IPS DF 4.7 (cell line): ENCODE measurements around the gene GPR82.
"Not testable (repeated sequence)": the region's sequence is repeated elsewhere in the genome, so short reads cannot be mapped to it uniquely, and the experiment has no call there.

ENCODE experiments used
- DNase-seq: peaks from one replicate; pipeline ENCODE4 v3.0.0-alpha.2; 2013; ENCODE audit warnings: low spot score; ENCODE audit errors: extremely low read depth

The GPR82 gene, protein sequence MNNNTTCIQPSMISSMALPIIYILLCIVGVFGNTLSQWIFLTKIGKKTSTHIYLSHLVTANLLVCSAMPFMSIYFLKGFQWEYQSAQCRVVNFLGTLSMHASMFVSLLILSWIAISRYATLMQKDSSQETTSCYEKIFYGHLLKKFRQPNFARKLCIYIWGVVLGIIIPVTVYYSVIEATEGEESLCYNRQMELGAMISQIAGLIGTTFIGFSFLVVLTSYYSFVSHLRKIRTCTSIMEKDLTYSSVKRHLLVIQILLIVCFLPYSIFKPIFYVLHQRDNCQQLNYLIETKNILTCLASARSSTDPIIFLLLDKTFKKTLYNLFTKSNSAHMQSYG

DNA sequence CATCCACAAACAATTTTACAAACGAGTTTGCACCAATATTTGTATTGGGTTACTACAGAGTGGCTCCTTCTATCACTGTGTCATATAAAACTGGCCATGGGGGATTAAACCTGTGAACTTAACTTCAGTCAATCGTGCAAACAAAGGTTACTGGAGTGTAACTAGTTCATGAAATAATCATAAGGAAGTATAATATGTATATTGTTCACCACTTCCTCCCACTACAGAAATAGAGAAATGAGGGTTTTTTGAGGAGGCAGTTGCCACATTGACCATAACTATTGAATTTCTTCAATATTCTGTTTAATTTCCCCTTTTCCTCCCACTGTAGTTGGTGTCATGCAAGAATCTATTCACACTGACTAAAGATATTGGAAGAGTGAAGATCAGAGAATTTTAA lies at the start of gene GPR82:
GPR82 (plus strand) TSS at position 356 of the 400 bp plus-strand sequence. CDS start 2,846 bp downstream, outside the sequence.
- no peak for DNase-seq

DNA sequence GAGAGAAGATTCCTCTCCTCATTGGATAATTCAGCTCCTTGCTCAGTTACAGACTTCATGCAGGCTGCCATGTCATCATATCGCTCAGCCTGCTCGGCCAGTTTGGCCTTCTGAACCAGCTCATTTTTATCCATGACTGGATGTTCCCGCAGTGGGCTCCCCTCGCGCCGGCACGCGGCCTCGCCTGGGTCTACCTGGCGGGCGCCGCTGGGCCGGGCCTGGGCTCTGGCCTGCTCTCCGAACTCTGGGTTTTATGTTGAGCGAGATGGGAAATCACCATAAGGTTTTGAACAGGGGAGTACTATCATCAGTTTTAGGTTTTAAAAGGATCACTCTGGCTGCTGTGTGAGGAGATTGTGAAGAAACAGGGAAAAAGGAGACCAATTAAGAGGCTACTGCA lies 47.6 kb upstream of the GPR82 start:
- DNase-seq: not testable (repeated sequence)

DNA sequence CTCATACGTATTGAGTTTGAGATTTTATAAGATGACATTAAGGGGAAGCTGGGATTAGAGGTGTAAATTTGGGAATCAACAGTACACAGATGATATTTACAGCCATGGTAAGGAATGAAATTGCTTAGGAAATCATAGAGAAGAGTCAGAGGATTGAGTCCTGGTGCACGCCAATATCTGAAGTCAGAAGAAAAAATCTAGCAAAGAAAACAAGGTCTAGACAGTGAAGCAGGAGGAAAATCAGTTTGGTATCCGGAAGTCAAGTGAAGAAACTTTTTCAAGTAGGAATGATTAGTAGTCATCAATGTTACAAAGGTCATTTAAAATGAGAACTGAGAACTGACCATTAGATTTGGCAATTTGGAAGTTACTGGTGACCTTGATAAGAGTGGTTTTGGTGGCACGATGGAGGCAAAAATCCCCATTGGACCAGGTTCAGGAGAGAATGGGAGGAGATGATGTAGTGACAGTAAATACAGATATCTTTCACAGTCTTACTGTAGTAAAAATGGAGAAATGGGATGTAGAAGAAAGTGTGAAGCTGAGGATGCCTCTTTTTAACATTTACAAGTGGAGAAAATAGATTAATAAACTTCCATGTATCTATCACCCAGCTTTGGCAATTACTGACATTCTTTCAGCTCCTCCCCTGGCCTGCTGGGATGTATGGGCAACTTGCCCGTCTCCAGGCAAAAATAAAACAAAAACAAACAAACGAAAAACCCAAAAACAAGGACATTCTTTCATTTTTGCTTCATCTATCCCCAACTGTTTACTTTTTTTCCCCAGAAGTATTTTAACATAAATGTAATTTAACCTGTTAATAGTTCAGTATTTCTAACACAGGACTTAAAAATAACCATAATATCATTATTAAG lies 46.6 kb upstream of the GPR82 start:
- no peak for DNase-seq

DNA sequence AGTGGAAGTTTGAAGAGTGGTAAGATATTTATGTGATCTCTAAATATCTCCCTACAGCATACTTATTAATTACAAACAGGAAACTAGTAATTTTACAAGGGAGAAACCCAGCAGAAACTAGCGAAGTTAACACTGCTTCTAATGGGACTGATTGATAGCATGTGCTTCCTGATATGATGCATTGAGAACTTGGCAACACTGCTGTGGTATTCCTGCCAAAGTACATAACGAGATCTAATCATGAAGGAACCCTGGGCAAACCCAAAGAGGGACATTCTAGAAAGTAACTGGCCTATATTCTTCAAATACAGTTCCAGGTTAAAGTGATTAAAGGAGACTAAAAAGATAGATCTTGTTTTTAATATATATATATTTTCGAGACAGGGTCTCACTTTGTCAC lies 39.8 kb upstream of the GPR82 start:
- DNase-seq: no peak

DNA sequence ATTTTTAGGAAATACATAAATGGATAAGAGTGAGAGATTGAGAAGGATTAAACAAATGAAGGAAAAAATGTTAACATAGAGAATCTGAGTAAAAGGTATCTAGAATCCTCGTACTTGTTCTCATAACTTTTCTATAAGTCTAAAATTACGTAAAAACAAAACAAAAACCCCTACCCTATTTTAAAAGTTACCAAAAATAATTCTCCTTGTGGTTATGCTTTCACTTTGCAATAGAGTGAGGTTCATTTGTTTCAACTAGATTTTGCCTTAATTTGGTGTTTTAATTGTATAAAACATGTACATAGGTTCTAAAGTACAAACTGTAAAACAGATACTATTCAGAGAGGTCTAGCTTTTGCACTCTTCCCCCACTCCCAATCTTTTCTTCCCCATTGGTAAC lies 39.0 kb upstream of the GPR82 start:
- DNase-seq: no peak

DNA sequence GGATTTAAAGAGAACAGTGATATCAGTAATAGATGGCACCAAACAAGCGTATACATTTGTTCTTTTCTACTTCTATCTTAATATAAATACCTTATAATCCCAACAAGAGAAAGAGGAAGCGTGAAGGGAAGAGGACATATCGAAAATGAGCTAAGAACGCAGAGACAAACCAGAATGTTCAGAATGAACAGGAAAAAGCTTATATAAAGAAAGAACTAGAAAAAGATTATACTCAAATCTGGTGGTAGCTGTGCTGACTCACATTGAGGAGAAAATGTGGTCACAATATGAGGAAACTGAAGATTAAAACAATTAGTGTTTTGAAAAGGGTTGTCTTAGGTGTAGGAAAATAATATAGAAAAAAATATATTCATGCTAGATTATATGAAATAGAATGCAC lies 37.2 kb upstream of the GPR82 start:
- no peak for DNase-seq

DNA sequence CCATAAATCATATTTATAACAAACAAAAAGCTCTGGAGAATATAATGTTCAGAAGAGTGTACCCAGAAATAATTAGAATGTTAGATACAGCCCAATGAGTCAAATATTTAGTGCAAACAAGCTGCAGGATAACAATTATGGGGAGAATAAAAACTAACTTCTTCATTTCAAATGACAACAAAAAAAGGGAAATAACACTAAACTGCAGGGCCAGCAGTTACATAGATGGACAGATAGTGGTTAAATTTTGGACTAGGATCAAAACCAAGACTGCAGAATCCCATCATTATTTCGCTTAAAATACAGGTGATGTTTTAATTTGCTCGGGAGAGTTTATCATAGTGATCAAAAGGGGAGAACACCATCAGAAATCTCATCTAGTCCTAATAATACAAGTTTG lies 35.8 kb upstream of the GPR82 start:
- no peak for DNase-seq

DNA sequence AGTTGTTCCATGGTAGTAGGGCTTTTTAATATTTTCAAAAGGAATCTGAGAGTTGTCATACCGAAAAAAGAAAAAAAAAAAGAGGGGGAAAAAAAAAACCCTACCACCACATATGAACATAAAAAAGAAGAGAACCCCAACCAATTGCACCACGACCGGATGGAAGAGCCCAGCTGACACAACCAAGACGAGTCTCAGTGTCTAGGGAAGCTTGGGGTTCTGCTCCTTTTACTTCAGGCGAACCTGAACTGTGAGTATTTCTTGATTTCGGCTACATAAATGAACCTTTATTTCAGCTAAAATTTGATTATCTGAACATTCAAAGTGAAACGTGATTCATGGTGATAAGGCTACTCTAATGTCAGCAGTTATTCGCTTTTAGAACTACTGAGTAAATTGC lies 35.1 kb upstream of the GPR82 start, which contains the start of gene GPR34:
GPR34 (plus strand) TSS at position 139 of the 400 bp plus-strand sequence. CDS start 6,661 bp downstream, outside the sequence.
- DNase-seq: no peak

DNA sequence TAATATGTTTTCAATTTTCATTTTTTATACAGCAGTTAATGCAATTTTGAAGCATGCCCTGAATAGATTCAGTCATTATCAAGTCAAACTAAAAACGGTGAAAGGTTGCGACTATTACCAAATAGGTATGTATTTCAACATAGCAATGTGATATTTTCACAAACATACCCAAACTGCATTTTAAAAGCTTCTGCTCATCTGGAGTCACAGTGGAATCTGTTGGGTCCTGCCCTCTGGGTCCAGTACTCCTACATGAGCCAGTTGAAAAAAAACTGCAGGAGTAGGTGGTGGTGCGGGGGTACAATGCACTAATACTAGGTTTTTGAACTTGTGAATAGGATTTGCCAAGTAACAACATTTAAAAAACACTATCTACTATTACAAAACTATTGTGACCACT lies 34.3 kb upstream of the GPR82 start:
- DNase-seq: no peak

DNA sequence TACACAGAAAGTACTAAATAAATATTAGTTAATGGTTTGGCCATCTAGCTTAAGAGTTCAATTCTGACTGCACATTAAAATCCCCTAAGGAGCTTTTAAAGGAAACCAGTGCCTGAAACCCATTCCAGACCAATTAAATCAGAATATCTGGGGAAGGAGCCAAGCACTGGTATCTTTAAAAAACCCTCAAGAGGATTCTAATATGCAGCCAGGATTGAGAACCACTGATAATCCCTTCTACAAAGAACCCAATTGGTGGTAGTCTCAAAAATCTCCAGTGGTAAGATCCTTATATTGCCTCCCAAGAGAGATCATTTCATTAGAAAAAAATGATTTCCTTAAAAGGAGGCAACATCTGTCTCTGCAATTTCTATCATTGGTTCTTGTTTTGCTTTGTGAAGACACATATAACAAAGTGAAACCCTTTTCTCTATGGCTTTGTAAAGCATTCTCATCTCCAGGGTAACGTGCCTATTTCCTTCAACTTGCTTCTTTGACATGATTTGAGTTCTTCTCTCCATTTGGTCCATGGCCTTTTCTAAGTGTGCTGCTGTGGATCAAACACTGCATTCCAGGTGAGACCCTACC lies 31.7 kb upstream of the GPR82 start:
- DNase-seq: no peak

DNA sequence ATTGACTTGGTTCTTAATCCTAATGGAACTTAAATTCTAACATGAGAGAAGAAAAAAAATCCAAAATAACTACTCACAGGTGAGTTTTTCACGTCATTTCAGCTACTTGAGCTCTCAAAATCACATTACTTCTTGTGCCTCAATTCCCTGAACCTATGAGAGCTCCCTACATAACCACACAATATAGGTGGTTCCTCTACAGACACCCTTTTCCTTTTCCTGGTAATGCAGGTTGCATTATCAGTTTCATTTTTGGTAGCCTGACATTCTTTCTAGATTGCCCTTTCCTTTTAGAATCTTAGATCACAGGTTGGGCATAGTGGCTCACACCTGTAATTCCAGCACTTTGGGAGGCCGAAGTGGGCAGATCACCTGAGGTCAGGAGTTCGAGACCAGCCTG lies 31.0 kb upstream of the GPR82 start:
- DNase-seq: no peak

DNA sequence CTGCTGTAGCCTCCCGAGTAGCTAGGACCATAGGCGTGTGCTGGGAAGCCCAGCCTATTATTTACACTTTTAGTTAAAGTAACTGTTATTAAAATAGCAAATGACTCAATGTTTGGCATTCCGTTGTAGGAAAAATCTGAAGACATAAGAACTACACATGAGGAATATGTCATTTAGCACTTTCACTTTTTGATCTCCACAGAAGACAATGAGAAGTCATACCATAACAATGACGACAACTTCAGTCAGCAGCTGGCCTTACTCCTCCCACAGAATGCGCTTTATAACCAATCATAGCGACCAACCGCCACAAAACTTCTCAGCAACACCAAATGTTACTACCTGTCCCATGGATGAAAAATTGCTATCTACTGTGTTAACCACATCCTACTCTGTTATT lies 28.6 kb upstream of the GPR82 start:
- DNase-seq: no peak

DNA sequence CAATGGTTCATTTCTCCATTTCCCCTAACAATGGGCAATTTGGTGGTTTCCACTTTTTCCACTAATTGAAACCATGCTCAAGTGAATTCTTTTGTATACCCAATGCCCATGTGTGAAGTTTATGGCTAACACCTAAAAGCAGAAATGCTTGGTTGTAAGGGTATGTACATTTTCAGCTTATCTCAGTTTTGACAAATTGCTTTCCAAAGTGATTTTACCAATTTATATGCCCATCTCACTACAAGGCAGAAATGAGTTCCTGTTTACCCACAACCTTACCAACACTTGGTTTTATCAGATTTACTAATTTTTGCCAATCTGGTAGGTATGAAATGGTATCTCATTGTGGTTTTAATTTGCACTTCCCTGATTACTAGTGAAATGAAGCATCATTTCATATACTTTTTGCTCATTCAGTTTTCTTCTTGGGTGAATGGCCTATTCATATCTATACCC lies 20.4 kb upstream of the GPR82 start:
- DNase-seq: no peak

DNA sequence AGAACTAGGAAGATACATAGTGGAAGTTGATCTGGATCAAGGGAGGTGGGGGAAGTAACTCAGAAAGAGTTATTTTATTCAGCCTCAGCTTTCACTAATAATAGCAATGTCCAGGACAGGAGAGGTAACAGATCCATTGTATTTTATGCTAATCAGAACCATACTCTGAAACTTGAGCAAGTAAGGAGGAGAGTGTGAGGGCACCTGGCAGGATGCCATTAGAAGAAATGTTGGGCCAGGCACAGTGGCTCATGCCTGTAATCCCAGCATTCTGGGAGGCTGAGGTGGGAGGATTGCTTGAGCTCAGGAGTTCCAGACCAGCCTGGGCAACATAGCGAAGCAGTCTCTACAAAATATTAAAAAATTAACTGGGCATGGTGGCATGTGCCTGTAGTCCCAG lies 18.9 kb upstream of the GPR82 start:
- no peak for DNase-seq

DNA sequence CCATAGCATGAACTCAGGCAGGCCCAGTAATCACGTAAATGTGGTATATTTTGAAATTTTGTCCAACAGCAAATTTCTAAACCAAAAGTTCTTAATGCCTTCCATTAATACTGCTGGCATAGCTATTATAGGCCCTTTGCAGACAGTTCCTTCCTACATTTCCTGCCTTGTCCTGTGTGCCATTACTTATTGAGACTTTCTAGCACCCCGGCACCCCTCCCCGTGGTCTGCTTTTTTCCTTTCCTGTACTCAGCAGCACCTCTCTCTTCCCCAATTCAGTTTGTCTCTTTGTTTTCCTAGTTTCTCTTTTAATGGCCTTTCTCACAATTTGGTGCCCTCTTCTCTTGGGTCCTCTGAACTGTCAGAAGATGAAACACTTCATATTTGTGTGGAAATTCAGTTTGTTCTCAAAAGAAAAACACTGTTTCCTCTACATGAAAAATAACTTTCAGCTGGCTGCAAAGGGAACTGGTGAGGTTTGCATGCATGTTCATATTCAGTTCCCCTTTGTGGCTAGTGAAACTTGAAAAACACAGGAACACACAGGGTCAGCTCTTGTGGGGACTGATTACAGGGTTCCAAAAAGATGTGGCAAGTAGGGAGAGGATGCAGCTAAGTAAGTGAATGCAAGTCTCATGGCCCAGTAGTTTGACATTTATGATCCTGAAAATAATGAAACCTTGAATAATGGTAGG lies 18.2 kb upstream of the GPR82 start:
- no peak for DNase-seq

DNA sequence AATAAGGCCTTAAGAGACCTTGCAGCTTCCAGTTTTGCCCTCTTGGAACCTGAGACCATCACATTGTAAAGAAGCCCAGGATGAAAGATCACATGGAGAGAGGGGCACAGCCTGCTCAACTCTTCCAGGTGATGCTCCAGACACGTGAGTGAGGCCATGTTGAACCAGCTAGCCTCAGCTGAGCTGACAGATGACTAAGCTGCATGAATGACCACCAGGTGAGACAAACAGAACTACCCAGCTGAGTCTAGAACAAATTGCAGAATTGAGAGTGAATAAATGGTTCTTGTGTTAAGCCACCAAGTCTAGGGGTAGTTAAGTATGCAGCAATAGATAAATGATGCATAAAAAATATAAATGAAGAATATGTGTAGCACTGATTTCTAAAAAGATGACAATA lies 16.8 kb upstream of the GPR82 start:
- DNase-seq: no peak

DNA sequence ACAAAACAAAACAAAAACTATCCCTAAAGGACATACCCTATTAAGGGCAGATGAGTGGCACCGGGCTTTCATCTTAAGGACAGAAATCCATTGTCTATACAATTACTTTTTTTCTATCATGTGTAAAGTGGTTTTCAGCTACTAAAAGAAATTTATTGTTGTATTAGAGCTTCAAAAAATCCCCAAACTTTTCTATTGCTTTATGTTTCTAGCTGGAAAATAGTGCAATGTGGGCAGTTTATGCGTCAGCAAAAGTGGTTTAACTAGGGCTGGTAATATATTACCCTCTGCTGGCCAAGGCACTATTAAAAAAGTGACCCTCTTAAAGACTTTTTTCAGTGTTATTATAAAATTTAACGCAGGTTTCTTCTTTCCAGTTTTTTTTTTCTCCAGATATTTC lies 15.5 kb upstream of the GPR82 start:
- no peak for DNase-seq

DNA sequence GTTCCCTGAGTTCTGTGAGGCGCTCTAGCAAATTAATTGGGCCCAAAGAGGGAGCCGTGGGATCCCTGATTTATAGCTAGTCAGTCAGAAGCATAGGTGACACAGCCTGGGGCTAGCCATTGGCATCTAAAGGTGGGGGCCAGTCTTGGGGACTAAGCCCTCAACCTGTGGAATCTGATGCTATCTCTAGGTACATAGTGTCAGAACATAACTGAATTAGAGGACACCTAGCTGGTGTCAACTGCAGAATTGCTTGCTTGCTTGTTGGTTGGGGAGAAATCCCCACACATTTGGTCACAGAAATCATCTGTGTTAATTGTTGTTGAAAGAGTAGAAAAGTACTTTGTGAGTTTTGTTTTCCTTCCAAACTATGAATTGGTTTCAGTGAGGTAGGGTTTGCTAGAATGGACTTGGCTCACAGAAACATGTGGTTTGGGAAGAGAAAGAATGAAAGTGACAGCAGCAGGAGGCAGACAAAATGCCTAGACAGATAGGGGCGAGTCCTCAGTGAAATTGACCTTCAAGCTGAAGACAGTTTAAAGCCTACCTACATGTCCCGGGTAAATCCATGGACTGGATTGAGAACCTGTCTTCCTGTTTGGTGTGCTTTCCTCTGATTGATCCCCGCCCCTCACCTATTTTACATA lies 12.8 kb upstream of the GPR82 start:
- DNase-seq: no peak

DNA sequence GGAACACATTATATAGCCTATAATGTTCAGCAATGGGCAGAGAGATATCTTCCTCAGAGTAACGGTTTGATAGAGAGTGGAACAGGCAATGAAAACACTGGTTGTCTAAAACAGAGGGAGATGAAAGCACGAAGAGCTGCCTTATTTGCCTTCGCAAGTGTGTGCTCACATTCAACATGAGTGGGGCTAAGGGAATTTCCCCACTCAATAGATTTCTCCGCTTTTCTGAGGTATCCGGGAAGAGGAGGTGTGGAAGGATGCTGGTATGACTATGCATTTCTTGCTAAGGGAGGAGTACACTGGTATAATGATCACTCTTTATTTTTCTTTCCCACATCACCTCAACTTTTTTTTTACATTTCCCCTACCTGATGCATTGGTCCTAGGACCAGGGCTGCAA lies 7.8 kb upstream of the GPR82 start:
- no peak for DNase-seq

DNA sequence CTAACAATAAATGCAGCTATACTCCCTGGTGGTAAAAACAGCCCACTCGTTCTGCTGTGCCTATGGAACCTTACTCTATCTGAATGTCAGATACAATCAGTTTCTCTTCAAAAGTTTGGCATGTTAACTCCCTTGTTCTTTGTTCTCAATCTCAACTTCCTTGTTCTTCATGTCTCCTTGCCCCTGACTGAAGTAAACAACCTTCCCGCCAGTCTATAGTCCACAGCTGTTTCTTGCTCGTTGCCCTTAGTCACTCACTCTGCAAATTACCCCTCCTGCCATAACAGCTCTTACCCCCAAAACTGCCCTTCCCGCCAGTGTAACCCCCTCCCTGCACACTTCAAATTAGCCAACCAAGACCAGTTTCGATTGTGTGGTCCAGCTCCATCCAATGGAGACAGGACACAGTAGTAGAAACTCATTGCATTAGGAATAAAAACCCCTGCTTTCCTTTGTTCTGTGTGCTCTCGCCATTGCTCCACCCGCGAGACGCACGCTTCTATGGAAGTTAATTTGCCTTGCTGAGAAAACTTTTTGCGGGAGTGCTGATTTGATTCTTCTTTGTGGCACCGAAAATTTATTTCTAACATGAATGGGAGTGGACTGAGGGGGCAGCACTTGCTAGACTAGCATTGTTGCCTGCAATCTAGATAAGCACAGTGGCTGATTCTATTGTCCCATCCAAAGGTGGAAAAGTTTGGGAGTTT lies 7.1 kb upstream of the GPR82 start:
- DNase-seq: no peak
